GM18519 (cell line): Measurements from ENCODE around the gene PRELID1.
A peak's percentile ranks its signal among the peaks of the same experiment; 100 is the strongest.

ENCODE experiments used
- ATAC-seq: cut with Tn5 transposase; IDR thresholded peaks from one replicate; pipeline ENCODE4 v1.9.1; 2021; ENCODE audit warnings: mild to moderate bottlenecking, moderate library complexity; ENCODE audit not compliant: unreplicated experiment, low FRiP score

PRELID1 gene

DNA sequence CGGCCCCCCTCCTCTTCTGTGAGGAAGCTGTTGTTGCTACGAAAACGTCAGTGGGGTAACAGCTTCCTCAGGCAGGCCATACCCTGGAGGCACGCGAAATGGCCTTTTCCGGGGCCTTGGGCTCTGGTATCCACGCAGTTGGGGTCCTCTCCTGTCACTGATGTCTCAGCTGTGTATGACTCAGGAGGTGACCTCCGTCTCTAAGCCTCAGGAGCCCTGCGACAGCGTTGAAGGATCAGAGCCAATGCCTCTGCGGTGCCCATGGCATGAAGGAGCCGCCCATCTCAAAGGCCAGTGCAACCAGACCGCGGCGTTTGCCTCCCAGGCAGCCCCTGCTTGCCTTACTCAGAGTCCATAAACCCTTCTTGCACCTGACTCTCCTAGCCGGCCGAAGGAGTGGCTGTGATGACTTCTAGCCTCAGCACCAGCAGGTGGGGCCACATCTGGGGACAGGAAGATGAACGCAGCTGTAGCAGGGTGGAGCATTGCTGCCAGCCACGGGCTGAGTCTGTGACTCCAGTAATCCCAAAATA is 9.1 kb downstream of the PRELID1 start:
- peak; percentile 2 for ATAC-seq

DNA sequence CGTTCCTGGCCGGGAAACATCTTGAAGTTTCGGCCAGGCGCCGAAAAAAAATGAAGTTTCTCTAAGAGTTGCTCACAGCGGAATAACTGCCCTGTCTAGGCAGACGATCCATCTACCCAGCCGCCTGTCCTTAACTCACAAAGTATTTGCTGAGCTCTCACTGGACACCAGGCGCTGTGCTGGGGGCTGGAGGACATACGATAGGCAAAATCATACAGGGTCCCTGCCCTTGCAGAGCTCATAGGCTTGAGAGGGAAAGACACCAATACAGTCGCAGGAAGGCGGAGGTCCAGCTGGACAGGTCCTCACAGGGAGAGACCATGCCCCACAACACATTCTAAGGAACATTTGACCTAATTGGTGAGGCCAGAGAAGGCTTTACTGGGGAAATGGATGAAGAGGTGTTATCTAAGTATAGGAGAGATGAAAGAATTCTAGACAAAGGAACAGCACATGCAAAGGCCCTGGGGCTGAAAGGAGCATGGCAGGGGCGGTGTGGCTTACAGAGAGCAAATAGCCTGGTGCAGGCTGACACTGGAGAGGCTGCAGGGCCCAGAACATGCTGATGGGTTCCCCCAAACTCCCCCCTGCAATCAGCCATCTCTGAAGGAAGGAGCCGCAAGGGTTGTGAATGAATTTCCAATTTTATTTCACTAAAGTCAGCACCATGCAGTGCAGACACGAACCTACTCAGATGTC is 10.1 kb downstream of the PRELID1 start:
- no peak for ATAC-seq

DNA sequence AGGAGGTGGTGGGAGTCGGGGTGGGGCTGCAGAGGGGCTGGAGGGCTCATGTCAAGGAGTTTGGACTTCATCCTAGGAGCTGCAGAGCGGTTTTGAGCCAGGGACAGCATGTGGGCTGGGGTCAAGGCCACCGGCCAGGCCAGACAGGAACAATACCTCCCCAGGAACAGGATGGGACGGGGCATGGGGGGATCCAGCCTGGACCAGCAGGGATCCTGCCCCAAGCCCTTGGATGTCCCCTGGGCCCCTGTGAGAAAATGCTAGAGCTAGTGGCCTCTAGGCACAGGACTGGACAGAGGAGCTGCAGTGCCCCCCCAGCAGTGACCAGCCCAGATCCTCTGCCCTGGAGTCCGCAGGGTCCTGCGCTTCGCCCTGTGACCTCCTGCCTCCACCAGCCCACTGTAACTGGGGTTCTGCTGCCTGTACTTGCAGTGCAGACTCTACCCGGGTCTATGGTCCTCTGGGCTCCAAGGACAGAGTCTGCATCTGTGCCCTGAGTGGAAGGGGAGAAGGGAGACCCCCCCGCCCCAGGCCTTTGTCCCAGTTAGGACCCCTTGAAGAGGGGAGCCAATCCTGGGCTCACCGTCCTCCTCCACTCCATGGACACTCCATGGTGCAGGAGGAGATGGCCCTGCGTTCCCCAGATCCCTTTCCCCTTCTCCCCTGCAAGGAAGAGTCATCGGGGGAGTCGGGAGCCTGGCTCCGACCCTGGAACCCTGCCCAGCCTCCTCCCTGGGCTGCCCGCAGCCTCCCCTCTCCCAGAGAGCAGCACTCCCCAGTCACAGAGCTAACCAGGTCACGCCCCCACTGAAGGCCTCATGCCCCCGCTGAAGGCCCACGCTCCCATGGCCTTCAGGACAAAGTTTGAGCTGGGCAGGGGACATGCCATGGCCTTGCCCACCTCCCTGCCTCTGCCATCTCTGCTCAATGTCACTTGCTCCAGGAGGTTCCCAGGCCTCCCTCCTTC is 11.1 kb downstream of the PRELID1 start:
- no peak for ATAC-seq

DNA sequence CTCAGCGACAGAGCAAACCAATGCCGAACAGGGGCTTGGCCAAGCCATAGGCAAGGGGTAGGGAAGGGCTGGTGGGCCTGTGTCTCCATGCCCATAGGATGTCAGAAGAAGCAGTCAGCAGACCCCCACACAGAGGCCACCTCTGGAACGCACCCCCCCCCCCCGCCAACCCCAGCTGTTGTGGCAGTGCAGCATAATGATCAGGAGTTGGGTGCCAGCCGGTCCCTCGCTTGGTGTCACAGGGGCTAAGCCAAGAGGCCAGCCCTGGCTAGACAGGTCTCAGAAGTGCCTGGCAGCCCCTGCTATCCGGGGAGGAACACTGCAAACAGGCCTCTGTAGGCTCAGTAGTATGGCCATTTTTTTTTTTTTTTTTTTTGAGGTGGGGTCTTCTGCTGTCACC is 11.8 kb downstream of the PRELID1 start:
- no peak for ATAC-seq

DNA sequence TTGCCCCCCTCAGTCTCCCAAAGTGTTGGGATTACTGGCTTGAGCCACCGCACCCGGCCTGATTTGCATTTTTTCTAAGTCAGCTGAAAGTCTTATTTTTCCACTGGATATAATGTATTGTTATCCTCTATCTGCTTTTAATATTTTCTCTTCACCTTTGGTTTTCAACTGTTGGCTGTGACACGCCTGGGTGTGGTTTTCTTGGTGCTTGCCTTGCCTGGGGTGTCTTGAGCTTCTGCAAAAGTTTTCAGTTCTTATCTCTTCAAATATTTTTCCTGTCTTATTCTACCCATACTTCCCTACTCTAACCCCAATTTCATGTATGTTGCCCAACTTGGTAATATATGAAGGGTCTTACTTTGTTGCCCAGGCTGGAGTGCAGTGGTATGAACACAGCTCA is 12.4 kb downstream of the PRELID1 start:
- ATAC-seq, result no peak

DNA sequence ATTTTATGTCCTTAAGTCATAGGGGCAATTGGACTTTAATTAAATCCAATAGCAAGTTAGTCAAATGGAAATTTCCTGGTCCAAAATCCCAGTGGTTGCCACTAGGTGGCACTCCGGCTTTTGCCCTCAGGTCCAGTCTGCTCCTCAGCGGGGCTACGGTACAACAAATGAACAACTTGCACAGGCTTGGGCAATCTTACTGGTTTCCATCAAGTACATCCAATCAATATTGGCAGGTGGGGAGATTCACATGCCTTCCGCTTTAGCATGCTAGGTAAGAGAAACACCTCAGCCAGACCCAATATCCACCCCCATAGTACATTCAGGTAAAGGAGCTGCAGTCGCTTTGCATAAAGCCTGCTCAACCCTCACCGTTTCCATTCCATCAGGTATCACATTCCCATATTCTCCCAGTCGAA is 14.4 kb downstream of the PRELID1 start:
- ATAC-seq, result no peak

DNA sequence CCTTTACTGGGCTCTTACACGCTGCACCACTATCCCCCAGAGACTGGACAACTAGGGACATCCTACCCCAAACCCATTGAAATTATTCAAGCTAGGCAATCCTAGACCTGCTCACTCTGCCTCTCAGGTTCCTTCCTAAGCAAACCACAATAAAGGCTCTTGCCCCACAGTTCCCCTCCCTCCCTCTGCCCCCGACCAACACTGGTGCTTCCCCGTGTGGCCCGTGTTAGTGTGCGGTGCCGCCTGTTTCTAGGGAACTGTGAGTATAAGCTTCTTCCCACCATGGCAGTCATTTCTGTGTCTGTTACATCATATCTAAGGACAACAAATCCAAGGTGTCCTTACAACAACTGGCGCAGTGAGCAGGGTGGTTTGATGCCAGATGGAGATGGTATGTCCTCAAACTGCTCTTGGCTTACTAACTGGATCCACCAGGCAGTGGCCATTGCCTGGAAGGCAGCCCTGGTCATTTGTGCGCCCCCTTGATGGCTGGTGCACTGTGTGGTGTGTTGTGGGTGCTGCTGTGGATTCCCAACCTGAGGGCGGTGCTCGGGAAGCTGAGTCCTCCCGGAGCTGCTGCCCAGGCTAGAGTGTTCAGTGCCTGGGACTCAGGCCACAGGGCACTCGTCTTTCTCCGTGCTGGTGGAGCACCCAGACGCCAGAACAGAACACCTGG is 16.5 kb downstream of the PRELID1 start:
- ATAC-seq, result no peak

DNA sequence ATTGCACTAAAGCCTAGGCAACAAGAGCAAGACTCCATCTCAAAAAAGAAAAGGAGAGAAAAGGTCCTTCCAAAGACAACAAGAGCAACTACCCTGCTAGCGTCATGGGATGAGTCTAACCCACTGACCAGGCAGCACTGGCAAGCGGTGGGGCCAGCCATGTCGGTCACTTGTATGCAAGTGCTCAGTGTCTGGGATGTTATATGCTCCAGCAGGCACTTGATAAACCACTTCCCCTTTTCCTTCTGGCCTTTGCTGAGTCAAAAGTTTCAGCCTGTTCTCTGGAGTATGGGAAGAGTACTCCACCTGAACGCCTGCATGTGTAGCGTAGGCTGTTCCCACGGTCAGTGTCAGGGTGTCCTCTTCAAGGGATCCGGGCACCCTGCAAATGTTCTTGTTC is 17.3 kb downstream of the PRELID1 start:
- ATAC-seq, result no peak

DNA sequence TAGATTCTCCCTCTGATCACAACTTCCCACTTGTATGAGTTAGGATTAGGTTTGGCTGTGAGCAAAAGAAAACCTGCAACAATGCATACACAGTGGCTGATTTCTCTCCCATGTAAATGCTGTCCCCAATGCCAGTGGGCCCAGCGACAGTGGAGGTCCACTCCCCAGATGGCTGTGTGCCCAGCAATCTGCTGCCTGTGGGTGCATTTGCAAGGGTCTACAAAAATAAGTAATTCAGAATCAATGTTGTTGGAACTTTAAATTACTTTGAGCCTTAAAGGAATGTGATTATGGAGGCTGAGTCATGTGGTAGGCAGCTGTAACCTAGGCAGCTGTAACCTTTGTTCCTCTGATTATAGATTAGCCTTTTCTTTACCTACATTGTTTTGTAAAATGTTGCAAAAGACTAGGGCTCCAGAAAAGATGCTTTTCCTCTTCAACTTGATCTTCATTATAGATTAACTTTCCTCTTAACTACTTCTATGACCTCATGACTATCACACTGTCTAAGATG is 22.3 kb downstream of the PRELID1 start:
- no peak for ATAC-seq

DNA sequence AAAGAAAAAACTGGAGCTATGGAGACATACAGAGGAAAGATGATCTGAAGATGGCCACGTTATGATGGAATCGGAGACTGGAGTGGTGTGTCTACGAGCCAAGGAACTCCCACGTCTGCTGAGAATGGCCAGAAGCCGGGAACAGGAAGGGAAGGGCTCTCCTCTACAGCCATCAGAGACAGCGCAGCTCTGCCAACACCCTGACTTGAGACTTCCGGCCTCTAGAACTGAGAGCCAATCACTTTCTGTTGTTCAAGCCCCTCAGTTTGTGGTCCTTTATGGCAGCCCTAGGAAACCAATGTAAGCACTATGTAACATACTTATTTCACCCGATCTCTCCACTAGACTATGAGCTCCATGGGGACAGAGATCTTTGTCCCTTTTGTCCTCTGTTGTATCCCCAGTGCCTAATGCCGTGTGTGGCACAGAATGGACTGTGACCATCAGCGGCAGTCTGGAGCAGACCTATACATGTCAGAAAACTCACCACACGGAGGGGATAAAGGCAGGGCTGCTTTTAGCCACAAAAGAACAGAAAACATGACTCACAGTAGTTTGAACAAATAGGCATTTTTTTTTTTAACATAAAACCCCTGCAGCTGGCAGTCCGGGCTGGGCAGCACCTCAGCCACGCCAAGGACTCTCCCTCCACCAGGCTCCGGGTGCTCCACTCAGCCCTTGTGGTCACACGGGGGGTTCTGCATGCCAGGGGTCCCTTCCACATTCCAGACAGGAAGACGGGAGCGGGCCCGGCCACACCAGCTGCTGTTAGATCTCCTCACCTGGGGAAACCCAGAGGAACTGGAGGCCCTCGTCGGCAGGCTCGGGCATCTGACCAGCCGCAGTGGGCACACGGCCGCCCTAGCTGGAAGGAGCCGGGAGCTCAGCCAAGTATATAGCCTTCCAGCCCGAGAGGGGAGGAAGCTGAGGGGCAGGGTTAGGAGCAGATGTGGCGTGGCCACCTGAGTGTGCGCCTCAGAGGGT is 24.2 kb downstream of the PRELID1 start:
- no peak for ATAC-seq

DNA sequence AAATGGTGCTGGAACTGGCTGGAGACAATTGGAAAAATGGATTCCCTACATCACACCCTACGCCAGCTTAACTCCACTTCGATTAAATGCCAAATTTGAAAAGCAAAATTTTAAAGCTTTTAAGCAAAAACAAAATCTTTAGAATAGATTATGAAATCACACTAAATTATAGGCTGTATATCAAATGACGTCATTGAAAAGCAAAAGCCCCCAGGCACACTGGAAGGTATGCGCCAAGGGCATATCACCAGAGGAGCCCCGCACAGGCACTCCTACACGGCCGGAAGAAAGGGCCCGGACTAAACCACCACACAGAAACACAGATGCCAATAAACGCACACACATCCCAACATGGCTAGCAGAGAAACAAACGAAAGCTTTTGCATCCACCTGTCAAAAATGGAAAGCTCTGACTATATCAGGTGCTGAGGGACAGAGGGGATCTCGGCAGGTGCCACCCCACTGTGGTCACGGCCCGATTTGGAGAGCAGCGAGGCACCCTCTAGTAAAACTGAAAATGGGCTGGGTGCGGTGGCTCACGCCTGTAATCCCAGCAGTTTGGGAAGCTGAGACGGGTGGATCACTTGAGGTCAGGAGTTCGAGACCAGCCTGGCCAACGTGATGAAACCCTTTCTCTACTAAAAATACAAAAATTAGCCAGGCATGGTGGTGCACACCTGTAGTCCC is 25.1 kb downstream of the PRELID1 start:
- no peak for ATAC-seq

DNA sequence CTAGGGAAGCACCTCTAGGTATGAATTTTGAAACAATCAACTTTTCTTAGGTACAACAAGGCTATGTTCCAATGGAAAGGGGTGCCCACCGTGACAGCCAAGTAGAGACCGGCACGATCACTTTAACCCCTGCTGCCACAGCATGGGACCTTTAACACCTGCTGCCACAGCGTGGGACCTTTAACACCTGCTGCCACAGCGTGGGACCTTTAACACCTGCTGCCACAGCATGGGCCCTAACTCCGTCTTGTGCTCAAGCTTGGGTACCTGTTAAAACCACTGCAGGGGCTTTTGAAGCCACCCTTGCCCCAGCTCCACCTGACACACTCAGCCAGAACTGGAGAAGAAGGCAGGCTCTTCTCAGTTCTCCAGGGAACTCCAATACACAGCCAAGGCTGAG is 26.3 kb downstream of the PRELID1 start:
- no peak for ATAC-seq

DNA sequence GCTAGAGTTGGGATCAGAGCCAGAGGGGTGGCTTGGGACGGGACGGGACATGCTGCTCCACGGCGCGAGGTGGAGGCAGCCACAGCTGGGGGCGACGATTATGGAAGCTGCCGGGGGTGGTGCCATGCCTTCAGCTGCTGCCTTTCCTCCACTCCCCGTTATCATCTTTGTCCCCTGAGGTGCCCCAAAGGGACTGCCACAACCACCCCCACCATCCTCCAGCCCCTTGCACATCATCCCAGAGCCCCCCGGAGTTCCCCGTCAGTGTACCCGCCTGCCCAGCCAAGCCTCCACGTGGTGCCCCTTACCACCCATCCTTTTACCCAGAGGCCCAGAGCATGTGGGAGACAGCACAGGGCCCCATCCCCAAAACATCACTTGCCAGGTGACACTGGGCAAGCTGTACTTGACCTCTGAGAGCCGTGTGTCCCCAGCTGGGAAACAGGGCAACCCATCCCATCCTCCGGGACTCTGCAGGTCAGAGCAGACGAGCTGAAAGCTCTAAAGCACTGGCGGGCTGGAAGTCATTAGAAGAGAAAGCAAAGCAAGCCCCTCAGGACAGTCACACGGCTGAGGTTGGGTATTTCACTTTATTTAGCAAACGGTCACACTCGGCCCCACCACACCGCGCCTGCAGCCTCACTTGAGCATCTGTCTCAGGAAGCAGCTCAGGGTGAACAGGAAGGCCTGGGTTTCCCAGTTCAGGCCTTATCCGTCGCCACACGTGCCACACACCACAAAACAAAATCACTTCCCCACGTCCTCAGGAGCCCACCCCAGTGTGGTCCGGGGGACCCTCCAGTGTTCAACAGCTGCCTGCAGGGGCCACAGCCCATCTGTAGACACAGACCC is 27.6 kb downstream of the PRELID1 start:
- ATAC-seq, result no peak

DNA sequence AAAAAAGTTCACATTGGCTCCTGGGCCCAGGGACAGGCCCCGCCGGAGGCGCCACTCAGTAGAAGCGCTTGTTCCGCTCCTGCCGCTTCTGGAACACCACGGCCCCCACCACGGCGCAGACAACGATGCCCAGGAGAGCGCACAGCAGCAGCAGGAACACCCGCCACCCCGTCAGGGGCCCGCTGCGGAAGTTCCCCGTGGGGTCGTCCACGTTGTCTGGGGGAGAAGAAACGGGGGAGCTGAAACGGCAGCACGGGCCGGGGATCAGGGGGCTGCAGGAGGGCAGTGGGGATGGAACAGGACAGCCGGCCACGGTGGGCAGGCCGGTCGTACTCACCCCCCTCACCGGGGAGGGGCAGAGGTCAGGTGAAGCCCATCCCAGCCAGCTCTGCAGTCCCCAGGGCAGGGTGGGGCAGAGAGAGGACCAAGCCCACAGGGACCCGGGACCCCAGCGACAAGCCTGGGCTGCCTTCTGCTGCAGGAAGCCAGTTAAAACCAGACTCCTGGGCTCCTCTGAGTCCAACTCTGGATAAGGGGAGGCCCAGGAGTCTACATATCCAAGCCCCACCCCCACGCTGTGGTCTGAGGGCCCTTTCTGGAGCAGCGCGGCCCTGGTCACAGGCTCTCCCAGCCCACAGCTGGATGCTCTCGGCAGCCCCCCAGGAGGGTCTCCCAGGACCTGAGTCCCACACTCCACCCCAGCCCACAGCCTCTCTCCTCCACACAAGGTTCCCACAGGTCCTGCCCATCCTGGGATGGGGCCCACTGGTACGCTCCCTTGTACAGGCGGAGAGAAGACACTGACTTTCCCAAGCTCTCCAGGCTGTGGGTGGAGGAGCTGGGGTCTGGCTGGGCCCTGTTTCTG is 28.7 kb downstream of the PRELID1 start:
- no peak for ATAC-seq

DNA sequence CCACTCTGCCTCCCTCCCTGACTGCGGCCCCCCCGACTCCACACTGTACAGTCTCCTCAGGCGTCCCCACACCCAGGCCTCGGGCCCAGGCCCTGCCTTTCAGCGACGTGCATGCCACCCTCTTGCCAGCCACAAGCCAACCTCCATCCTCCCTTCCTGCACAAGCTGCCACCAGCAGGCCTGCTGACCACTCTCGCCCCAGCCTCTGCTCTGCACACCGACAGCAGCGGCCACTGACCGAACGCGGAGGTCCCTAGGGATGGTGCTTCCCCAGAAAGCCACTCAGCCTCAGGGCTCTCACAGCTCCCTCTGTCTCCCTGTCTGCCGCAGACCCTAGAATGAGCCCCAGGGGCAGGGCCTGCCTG is 29.3 kb downstream of the PRELID1 start:
- ATAC-seq, result no peak

DNA sequence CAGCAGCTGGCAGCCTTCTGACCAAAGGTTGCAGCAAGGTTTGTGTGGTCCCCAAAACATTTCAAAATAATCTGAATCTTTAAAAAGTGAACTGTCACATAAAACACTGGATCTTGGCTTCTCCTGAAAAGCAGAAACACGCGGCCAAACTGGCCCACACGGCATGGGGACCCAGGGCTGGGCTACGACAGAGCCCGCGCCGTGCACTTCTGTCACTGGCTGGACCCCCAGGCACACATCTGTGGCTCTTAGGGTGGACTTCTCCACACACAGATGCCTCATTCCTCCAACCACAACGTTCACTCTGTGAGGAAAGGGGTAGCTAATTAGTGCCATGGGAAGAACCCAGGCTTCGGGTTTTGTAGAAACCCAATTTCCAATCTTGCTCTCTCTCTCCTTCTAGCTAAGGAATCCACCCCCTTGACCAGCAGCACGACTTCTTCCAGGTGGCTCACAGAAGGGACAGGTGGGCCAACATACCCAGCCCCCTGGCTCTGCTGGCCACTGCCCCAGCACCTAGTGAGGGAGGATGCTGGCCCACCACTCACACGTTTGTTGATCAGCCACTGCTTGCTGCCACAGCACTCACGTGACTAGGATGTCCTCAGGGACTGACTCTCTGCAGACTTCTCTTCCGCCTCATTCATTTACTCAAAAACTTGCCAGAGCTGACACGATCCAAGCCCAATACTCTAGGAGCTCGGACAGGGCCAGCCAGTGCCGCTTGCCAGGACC is 30.0 kb downstream of the PRELID1 start:
- no peak for ATAC-seq

DNA sequence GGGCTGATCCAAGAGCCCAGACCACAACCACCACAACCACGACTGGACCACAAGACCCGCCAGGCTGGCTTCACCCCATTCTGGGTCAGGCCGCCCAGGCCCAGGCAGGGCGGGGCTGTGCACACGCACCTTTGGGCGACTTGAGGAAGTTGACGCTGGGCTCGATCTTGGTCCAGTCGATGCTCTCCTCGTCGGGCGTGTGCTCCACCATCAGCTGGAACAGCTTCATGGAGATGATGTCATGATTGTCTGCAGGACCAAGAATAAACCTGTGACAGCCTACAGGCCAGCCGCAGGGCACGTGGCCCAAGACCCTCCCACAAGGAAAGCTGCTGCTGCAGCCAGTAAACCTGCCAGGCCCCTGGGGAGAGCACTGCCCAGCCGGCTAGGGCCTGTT is 30.6 kb downstream of the PRELID1 start:
- no peak for ATAC-seq
